Measurements from ENCODE around the gene MAMDC4. TPM values are rescaled to one million over a fixed set of nuclear protein-coding genes. Genes with fewer than 3 reads are reported as not detected.
"Not testable (repeated sequence)": the region's sequence is repeated elsewhere in the genome, so short reads cannot be mapped to it uniquely, and the experiment has no call there.

MAMDC4 gene
- total and polyA plus RNA-seq, 2 of the 13 experiments (the other 11 are each of a cell fraction or from before 2014, with no cell fraction given), result 6.0 to 6.8 TPM

DNA sequence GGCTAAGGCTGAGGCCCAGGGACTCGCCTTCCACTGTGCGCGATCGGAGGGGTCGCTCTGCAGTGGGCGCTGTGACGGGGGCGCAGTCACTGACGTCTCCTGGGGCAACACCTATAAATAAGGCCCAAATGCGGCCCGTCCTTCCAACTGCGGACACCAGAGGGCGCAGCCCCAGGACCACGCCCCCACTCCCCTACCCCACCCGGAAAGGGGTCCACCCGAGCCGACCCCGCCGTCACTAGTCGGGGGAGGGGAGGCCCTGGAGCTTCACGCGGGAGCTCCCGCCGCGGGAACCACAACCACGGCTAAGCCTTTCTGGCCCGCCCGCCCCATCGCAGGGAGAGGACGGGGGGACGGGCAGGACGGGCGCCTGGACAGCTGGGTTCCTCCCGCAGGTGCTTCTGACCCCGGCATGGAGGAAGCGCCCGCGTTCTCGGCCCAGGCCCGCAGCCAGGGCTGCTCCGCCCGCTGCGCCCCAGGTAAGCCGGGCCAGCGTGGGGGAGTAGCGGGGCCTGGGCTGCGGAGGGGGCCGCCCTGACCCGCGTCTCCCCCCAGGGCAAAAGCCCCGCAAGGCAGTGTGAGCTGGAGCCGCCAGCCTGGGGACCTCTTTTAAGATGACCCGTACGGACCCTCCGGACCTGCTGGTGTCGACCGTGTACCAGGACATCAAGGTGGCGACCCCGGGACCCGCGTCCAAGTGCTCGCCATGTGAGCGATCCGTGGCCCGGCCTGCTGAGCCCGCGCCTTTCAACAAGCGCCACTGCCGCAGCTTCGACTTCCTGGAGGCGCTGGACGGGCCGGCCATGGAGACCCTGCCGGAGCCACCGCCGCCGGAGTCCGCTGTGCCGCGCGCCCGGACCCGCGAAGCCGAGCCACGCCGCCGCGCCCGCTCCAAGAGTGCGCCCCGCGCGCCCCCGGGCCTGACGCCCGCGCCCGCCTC lies 8.1 kb upstream of the MAMDC4 start (continued):
- TF ChIP-seq, protein P1, sequence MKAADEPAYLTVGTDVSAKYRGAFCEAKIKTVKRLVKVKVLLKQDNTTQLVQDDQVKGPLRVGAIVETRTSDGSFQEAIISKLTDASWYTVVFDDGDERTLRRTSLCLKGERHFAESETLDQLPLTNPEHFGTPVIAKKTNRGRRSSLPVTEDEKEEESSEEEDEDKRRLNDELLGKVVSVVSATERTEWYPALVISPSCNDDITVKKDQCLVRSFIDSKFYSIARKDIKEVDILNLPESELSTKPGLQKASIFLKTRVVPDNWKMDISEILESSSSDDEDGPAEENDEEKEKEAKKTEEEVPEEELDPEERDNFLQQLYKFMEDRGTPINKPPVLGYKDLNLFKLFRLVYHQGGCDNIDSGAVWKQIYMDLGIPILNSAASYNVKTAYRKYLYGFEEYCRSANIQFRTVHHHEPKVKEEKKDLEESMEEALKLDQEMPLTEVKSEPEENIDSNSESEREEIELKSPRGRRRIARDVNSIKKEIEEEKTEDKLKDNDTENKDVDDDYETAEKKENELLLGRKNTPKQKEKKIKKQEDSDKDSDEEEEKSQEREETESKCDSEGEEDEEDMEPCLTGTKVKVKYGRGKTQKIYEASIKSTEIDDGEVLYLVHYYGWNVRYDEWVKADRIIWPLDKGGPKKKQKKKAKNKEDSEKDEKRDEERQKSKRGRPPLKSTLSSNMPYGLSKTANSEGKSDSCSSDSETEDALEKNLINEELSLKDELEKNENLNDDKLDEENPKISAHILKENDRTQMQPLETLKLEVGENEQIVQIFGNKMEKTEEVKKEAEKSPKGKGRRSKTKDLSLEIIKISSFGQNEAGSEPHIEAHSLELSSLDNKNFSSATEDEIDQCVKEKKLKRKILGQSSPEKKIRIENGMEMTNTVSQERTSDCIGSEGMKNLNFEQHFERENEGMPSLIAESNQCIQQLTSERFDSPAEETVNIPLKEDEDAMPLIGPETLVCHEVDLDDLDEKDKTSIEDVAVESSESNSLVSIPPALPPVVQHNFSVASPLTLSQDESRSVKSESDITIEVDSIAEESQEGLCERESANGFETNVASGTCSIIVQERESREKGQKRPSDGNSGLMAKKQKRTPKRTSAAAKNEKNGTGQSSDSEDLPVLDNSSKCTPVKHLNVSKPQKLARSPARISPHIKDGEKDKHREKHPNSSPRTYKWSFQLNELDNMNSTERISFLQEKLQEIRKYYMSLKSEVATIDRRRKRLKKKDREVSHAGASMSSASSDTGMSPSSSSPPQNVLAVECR (CRISPR knock-in tag; IDR thresholded peaks at IDR 0.05; ENCODE audit: borderline replicate concordance), result peak; percentile 46
- TF ChIP-seq ZFY (CRISPR knock-in tag; IDR thresholded peaks at IDR 0.05), result peak; percentile 44; the same call in 1 of the 2 replicates
- TF ChIP-seq HMGXB4 (CRISPR knock-in tag; IDR thresholded peaks at IDR 0.05; ENCODE audit: borderline replicate concordance in 1 of 2, low read depth in 1 of 2), result peak in 1 of 2 experiments; percentile 56; a peak in 1 of 4 replicates
- not testable (repeated sequence) for TF ChIP-seq SP1 (IDR thresholded peaks at IDR 0.05)
- TF ChIP-seq SP1 (CRISPR knock-in tag; IDR thresholded peaks at IDR 0.05), result peak; percentile 58
- TF ChIP-seq STAG1 (CRISPR knock-in tag; IDR thresholded peaks at IDR 0.05), result peak; percentile 33; the same call in 1 of the 2 replicates
- peak; percentile 55; the same call in 1 of the 2 replicates for TF ChIP-seq ZNF891 (CRISPR knock-in tag; IDR thresholded peaks at IDR 0.05)
- TF ChIP-seq, protein P2, sequence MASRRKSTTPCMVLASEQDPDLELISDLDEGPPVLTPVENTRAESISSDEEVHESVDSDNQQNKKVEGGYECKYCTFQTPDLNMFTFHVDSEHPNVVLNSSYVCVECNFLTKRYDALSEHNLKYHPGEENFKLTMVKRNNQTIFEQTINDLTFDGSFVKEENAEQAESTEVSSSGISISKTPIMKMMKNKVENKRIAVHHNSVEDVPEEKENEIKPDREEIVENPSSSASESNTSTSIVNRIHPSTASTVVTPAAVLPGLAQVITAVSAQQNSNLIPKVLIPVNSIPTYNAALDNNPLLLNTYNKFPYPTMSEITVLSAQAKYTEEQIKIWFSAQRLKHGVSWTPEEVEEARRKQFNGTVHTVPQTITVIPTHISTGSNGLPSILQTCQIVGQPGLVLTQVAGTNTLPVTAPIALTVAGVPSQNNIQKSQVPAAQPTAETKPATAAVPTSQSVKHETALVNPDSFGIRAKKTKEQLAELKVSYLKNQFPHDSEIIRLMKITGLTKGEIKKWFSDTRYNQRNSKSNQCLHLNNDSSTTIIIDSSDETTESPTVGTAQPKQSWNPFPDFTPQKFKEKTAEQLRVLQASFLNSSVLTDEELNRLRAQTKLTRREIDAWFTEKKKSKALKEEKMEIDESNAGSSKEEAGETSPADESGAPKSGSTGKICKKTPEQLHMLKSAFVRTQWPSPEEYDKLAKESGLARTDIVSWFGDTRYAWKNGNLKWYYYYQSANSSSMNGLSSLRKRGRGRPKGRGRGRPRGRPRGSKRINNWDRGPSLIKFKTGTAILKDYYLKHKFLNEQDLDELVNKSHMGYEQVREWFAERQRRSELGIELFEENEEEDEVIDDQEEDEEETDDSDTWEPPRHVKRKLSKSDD (CRISPR knock-in tag; IDR thresholded peaks at IDR 0.05; ENCODE audit: low read depth), result peak; percentile 44; the same call in 1 of the 2 replicates
- TF ChIP-seq AGO1 (IDR thresholded peaks at IDR 0.05; ENCODE audit: low read depth, low read length, poor library complexity, severe bottlenecking), result peak; percentile 54
- 0 out of 2 replicates have a peak, but pooled peaks have one; percentile 36 for TF ChIP-seq RAD21 (CRISPR knock-in tag; IDR thresholded peaks at IDR 0.05)
- peak; percentile 51; the same call in 1 of the 2 replicates for TF ChIP-seq HOXA3 (CRISPR knock-in tag; IDR thresholded peaks at IDR 0.05)
- TF ChIP-seq SP5 (CRISPR knock-in tag; IDR thresholded peaks at IDR 0.05; ENCODE audit: borderline replicate concordance, low read depth), result peak; percentile 53; the same call in 1 of the 2 replicates
- TF ChIP-seq ZBTB38 (CRISPR knock-in tag; IDR thresholded peaks at IDR 0.05), result peak; percentile 66
- peak; percentile 23 for TF ChIP-seq HNRNPLL (IDR thresholded peaks at IDR 0.05; ENCODE audit: low read depth, low read length, poor library complexity, severe bottlenecking)
- 0 out of 2 replicates have a peak, but pooled peaks have one; percentile 44 for TF ChIP-seq IRF2 (CRISPR knock-in tag; IDR thresholded peaks at IDR 0.05)
